ENCODE measurements around the gene OSR1. TPM values are rescaled to one million over a fixed set of nuclear protein-coding genes. Genes with fewer than 3 reads are reported as not detected.

Gene OSR1
- total and polyA plus RNA-seq, 2 donors (not counting 3 experiments of a cell fraction or from before 2014, with no cell fraction given) = not detected

GRCh38 chr2:19360266-19360965, 2.0 kb upstream of the OSR1 start:
- Histone ChIP-seq H3K9ac (replicated peaks; ENCODE audit: extremely low read depth, insufficient read depth, low read length) (no peak overlapping the region), H3K4me1 (ENCODE audit: control insufficient read depth, extremely low read depth, insufficient read depth, low read length) (peaks cover 18% of the 10 kb centered on the region), H3K27ac (ENCODE audit: insufficient read depth, low read depth, low read length) (no peak overlapping the region), H3K4me3 (replicated peaks in 1 of 3; ENCODE audit: insufficient read depth in 1 of 3, low read depth in 1 of 3, low read length in 3 of 3) (no peak overlapping the region), H3K9me1 (replicated peaks; ENCODE audit: control insufficient read depth, extremely low read depth, insufficient read depth, low read length) (no peaks in the 10 kb centered on the region), H4K20me1 (replicated peaks; ENCODE audit: control insufficient read depth, extremely low read depth, insufficient read depth, low read length) (no peaks in the 10 kb centered on the region), H3K9me3 (replicated peaks; ENCODE audit: control insufficient read depth, insufficient read depth, low read length) (no peaks in the 10 kb centered on the region), H3K36me3 (ENCODE audit: control insufficient read depth in 2 of 2, extremely low read depth in 1 of 2, insufficient read depth in 2 of 2, low read length in 2 of 2) (no peaks in the 10 kb centered on the region), H3K27me3 (ENCODE audit: control insufficient read depth in 2 of 2, insufficient read depth in 2 of 2, low read length in 2 of 2) (peaks cover 80 to 91% of the 10 kb centered on the region in 2 experiments), H3K79me2 (ENCODE audit: control insufficient read depth, insufficient read depth, low read length) (no peaks in the 10 kb centered on the region), H2AFZ (ENCODE audit: low read depth, low read length) (no peak overlapping the region), H3K4me2 (ENCODE audit: insufficient read depth, low read length) (no peak overlapping the region)
- ChIA-PET CTCF (interaction anchor here (1.7 to 3.5 kb wide), 4 partner anchors 10 to 840 kb away, joined by 12 to 25 read pairs (median 15); no protein-coding TSS in a partner anchor), POLR2A (no interaction called here)
- no TSS peak for BruUV-seq (replicated peaks)
- DNase-seq (ENCODE audit: low read depth, low spot score) (no peak), FAIRE-seq (no peak)
- no peak for TF ChIP-seq MYC (IDR thresholded peaks at IDR 0.05; ENCODE audit: low read depth, low read length)
- TF ChIP-seq POLR2AphosphoS5 (IDR thresholded peaks at IDR 0.05; ENCODE audit: insufficient read depth, low read depth, low read length) = no peak
- no peak for TF ChIP-seq MAX (IDR thresholded peaks at IDR 0.05; ENCODE audit: insufficient read depth, insufficient read length)
- TF ChIP-seq JUN (IDR thresholded peaks at IDR 0.05; ENCODE audit: borderline replicate concordance, insufficient read depth, insufficient read length, low read depth) = no peak
- no peak for TF ChIP-seq EZH2 (IDR thresholded peaks at IDR 0.05; ENCODE audit: borderline replicate concordance, low read depth, low read length, severe bottlenecking)
- no peak for TF ChIP-seq FOS (IDR thresholded peaks at IDR 0.05; ENCODE audit: borderline replicate concordance, insufficient read depth, low read length)
- TF ChIP-seq CTCF (IDR thresholded peaks at IDR 0.05; ENCODE audit: extremely low read depth in 1 of 2, insufficient read depth in 1 of 2, low read depth in 1 of 2, low read length in 2 of 2) = no peak
- TF ChIP-seq POLR2A (IDR thresholded peaks at IDR 0.05; ENCODE audit: low read depth, low read length) = no peak
- no peak for TF ChIP-seq GATA2 (IDR thresholded peaks at IDR 0.05; ENCODE audit: insufficient read depth, insufficient read length, low read depth, low read length)
- dilution Hi-C loops (cut with MboI; ENCODE audit: extremely low pct_ligation_motif_present, low sequenced_read_pairs) = no loop called here
- intact Hi-C loops (cut with micrococcal nuclease) = loop anchor here (10.0 kb wide), 1 partner anchor 1066 kb away; no protein-coding TSS in a partner anchor
